ENCODE results near the gene OOSP3.
A peak's percentile ranks its signal among the peaks of the same experiment; 100 is the strongest.
"Not testable (repeated sequence)": the region's sequence is repeated elsewhere in the genome, so short reads cannot be mapped to it uniquely, and the experiment has no call there.

The OOSP3 gene

DNA sequence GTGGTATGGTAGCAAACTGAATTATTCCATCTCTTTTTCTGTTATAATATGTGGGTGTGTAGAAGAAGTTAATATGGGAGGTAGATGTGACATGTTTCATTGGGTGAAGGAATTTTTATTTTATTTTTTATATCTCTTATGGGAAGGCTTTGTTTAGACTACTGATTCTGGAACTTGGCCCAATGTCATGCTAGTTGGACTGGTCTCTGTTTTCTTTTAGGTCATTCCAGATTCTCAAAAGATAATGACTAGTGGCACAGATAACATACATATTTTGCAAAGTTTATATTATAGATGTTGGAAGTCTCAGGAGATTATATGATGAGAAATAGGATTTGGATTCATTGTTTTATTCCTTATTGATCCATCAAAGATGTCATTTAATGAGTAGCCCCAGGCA, 1.3 kb upstream of the OOSP3 start:
- no peak for DNase-seq

DNA sequence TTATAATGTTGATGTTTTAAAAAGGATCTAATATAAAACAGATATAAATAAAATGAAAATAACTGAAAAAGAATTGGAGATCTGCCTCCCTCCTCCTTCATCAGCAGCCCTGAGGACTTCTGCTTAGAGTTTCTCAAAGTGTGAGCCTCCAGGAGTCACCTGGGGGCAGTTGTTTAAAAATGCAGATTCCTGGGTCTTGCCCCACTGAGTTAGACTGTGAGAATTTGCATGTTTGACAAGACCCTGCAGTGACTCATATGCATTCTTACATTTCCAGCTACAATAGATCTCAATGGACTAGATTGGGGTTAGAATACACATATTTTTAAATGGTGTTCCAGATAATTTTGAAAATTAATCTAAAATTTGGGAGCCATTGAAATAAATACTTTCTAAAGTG, 798 bp upstream of the OOSP3 start:
- DNase-seq, result no peak

DNA sequence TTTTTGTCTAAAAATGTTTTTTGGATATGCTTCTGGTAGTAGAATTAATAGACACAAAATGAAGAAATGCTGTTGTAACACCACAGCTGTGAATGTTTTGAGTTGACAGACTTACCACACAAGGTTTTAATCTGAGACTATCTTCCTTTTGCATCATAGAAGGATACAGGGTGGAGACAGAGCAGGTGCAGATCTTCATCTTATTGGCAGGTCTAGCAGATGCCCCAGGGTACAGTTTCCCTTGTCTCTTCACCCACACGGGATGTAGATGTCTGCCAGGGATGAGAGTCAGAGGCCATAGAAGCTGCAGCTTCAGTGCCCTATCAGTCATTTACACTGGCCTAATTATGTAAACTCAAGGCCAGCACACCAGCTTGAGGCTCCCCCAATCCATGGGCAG, 985 bp downstream of the OOSP3 start:
- DNase-seq, result no peak

DNA sequence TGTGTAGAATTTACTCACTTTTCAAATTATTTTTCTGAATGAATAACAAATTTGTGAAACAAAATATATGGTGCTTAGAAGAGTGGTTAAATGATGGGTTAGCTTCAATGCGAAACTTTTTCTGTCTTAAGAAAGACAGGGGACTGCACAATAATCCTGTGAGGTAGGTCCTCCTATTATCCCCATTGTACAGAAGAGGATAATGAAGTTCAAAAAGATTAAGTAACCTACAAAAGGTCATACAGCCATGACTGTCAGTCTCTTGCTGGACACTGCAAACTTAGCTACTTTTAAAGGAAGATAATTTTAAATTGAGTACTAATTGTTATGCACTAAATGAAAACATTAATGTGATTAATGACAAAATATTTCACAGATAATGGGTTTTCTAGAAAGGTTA, 5.0 kb downstream of the OOSP3 start:
- DNase-seq, result no peak

DNA sequence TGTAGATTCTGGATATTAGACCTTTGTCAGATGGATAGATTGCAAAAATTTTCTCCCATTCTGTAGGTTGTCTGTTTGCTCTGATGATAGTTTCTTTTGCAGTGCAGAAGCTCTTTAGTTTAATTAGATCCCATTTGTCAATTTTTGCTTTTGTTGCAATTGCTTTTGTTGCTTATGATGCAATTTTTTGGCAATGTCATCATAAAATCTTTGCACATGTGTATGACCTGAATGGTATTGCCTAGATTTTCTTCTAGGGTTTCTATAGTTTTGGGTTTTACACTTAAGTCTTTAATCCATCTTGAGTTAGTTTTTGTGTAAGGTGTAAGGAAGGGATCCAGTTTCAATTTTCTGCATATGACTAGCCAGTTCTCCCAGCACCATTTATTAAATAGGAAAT, 8.6 kb downstream of the OOSP3 start:
- not testable (repeated sequence) for DNase-seq

DNA sequence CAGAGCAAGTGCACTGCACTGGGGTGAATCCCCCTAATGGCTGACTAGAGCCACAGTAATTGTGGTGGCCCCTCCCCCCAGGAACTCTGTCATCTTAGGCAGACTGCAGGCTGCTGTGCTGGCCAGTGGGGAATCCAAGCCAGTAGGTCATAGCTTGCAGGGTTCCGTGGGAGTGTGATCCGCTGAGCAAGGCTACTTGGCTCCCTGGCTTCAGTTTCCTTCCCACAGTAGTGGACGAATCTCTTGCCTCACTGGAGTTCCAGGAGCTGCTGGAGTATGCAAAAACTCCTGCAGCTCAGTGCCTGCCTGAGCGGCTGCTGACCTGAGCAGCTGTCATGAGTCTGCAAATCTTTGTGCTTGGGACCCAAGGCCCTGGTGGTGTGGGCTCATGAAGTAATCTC, 13.2 kb downstream of the OOSP3 start:
- DNase-seq, result no peak

DNA sequence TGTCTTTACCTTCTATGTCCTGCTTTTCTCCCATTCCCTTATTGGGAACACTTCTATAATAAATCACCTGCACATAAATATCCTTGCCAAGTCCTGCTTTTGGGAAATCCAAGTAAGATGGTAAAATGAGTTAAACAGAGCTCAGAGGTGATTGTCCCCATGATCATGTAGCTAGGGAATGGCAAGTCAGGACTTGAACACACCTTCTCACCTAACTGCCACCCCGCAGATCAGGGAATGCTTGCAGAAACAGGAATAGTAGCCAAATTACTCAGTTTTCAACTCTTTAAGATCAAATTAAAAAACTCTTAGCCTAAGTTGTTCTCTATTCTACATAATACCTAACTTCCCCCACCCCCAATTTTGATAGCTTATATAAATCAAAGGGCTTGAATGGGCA, 16.0 kb downstream of the OOSP3 start:
- no peak for DNase-seq

DNA sequence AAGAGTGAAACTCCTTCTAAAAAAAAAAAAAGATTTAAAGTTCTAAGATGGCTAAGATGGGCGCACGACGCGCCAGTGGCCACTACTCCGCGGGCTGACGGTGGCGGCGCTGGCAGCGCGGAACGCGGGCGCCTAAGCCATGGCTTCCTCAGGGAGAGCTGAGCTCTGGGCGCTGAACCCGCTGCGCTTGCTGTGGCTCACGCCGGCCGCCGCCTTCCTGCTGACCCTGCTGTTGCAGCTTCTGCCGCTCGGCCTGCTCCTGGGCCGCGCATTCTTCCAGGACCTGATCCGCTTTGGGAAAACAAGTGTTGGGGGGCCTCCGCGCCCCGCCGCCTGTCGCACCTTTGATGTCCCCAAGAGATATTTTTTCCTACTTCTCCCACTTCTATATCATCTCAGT, 19.5 kb downstream of the OOSP3 start:
- DNase-seq, result no peak

DNA sequence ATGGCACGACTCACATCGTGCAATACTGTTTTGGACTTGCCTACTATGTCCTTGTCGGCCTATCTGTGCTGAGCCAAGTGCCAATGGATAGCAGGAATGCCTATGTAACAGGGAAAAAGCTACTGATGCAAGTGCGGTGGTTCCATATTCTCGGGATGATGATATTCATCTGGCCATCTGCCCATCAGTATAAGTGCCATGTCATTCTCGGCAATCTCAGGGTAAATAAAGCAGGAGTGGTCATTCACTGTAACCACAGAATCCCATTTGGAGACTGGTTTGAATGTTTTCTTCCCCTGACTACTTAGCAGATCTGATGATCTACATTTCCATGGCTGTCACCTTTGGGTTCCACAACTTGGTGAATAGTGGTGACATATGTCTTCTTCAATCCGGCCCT, 20.1 kb downstream of the OOSP3 start:
- DNase-seq, result no peak

DNA sequence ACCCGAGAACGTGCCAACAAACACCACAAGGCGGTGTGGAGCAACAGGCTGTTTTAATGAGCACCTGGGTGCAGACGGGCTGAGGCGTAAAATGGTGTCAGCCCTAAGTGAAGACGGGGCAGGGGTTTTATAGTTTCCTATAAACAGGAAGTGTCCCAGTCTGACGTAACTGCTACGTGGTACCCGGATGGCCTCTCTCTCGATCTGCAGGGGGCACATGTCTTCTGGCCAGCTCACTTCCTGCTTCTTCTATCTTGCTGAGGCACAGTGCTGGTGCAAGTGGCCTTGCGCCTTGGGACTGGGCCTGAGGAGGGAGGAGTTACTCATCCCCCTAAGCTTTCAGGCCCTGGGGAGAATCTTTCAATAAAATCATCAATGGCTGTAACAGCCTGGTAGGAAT, 20.9 kb downstream of the OOSP3 start:
- DNase-seq, result no peak

DNA sequence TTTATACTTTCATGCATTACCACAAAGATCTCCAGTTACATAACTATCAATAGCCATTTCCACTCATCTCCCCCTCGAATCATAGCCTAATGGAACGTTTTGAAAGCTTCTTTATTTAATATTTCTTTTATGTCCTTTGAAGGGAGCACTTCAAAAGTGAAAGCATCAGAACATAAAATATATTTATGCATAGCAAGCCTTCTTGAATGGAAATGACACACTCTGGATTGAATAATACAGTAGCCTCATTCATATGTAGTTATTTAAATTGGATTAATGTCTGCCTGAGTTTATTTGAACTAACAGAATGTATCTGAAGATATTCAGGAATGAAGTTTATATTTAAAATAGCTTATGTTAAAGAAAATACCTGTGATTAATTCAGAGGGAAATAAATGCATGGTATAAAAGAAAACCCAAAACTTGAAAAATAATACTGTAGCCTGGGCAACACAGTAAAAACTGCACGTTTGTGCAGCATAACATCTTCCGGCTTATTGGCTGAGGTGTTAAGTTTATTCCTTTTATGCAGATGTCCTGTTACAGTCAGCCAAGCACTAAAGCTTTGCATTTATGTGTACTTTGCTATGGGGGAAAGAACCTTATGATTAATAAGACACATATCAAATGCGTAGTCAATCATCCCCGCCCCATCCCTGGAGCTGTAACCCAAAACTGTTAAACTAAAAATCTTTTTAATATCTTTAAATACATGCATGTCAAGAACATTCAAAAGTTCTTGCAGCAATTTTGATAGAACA, 22.0 kb downstream of the OOSP3 start:
- no peak for DNase-seq

DNA sequence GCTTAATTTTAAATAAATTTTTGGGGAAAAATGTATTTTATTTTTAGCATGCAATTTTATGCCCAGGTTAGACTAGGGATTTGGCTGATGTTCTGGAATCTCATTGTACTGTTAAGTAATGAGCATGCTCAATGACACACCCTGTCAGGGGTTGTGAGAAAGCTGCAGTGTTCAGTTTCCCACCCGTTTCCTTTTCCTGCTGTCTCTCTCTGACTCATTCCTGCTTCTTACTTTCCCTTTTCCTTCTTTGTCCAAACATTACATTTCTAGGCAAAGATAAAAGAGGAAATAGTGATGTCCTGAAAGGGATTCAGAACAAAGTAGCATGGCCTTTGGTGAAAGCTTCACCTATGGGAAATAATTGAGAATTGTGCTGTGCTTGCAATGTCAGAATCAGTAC, 22.7 kb downstream of the OOSP3 start:
- DNase-seq, result no peak

DNA sequence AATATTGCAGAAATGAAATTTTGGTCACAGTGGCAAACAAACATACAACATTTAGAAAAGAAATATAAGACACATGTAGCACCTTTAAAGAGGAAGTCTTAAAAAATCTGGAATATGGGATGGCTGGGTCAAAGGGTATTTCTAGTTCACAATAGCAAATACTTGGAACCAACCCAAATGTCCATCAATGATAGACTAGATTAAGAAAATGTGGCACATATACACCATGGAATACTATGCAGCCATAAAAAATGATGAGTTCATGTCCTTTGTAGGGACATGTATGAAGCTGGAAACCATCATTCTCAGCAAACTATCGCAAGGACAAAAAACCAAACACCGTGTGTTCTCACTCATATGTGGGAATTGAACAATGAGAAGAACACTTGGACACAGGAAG, 25.0 kb downstream of the OOSP3 start:
- not testable (repeated sequence) for DNase-seq

DNA sequence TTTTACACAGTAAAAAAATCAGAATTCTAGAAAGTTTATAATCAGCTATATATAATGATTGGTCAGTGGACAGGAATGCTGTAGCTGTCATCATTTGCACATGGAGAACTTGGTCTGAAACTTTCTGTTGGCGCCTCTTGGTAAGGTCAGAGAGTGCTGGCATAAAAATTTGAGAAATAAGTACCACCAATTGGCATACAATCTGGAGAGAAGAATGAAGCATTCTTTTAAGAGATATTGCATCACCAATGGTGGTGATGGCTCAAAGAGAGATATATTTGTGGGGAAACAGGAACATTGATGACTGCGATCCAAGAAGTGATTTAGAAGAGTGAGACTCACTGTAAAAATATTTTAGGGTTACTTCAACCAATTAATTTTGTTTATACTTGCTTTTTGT, 39.9 kb downstream of the OOSP3 start:
- no peak for DNase-seq

DNA sequence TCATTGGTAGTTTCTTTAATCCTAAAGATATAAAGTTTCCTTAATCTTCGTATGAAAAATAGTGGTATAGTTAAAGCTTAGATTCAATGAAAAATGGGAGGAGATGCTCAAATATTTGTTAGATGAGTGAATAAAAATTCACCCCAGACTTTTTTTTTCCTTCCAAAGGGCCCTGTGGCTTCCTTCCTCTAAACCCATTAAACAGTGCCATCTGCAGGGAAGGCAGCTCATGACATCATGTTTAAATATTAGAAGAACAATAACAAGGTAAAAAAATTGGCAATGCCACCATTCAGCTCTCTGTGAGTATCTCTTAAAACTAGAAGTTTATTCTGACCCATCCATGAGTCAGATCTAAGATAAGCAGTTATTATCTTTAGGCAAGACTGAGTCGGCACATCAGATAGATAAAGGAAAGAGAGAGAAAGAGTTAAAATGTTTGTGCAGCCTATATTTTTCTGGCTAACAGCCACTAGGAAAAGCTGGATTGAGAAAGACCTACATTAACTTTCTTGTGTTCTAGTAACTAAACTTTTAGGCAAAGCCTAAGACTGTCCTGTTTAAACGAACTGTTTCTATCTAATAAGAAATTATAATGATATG, 40.5 kb downstream of the OOSP3 start:
- peak; percentile 38 for DNase-seq

DNA sequence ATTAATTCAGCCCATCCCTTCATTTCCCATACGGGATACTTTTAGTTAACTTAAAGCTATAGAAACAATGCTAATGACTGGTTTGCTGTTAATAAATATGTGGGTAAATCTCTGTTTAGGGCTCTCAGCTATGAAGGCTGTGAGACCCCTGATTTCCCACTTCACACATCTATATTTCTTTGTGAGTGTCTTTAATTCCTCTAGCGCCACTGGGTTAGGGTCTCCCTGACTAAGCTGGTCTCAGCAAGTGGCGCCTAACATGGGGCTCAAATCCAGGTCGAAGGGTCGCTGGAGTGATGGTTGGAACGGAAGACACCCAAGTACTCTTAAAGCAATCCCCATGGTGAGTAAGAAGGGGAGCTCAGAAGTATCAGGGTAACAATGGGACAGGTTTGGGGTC, 45.2 kb downstream of the OOSP3 start:
- DNase-seq, result peak; percentile 5

DNA sequence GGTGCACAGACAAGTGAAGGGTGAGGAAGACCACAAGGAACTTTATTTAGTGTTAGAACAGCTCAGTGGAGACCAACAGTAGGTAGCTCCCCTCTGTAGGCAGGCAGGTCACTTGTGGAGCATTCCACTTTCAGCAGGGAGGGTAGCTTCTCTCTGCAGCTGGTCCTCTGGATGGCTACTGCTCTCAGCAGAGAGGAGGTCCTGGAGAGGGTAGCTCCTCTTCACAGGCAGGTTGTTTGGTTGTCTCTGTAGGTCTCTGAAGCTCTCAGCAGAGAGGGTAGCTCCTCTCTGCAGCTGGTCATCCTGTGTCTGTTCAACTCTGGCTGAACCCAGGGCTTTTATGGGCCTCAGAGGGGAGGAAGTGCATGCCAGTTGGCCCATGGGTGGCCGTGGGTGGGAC, 53.1 kb downstream of the OOSP3 start:
- no peak for DNase-seq

DNA sequence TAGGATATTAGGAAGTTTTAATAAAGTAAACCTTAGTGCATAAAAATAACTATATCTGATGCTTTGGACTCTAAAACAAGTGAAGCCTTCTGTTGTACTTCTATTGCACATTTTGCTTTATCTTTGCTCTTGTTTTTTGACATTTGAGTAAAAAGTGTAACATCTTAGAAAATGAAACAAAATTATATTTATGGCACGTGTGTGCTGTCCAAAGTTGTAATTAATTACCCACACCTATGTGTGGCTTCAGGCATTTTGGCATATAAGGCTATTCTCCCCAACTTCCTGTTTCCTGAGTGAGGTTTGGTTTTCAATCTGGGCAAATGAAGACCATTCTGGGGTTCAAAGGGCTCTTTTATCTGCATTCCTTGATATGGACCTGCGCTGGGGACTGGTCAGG, 59.5 kb downstream of the OOSP3 start, which contains the start of gene OOSP1:
Gene OOSP1, plus strand, starts transcription at position 301 of the 400 bp plus-strand sequence. Its CDS starts 23 bp downstream, at position 324.
- DNase-seq, result no peak

DNA sequence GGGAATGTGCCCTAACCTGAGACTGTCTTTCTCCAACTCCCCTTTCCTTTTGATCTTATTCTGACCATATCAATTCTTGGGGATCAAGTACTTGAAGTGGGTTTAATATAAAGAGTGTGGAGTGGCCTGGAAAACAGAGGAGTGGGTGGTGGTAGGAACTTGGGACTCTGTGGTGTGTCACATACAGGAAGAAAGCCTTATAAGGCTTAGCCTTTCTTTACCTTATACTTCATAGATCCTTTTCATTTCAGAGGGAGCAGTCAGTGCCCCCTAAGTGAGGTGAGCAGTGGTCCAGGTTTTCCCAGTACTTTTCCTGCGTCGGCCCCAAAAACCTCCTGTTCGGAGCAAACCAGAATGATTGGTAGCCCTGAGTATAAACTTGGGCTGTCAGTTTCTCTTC, 60.1 kb downstream of the OOSP3 start:
- no peak for DNase-seq

DNA sequence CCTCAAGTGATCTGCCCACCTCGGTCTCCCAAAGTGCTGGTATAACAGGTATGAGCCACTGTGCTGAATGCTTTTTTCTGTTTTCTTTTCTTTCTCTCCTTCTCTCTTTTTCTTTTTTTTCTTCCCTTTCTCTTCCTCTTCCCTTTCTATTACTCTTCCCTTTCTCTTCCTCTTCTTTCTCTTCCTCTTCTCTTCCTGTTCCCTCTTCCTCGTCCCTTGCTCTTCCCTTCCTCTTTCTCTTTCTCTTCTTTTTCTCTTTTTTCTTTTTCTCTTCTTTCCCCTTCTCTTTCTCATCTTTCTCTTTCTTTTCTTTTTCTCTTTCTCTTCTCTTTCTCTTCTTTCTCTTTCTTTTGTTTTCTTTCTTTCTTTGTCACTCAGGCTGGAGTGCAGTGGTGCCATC, 60.9 kb downstream of the OOSP3 start:
- no peak for DNase-seq

DNA sequence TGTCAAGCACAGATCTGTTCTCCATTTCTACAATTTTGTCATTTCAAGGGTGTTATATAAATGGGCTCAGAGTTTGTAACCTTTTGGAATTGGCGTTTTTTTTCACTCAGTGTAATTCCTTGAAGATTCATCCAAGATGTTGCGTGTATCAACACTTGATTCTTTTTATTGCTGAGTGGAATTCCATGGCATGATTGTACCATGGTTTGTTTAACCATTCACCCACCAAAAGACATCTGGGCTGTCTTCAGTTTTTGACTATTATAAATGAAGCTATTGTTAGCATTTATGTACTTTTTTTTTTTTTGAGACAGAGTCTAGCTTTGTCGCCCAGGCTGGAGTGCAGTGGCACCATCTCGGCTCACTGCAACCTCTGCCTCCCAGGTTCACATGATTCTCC, 62.5 kb downstream of the OOSP3 start:
- DNase-seq, result no peak

DNA sequence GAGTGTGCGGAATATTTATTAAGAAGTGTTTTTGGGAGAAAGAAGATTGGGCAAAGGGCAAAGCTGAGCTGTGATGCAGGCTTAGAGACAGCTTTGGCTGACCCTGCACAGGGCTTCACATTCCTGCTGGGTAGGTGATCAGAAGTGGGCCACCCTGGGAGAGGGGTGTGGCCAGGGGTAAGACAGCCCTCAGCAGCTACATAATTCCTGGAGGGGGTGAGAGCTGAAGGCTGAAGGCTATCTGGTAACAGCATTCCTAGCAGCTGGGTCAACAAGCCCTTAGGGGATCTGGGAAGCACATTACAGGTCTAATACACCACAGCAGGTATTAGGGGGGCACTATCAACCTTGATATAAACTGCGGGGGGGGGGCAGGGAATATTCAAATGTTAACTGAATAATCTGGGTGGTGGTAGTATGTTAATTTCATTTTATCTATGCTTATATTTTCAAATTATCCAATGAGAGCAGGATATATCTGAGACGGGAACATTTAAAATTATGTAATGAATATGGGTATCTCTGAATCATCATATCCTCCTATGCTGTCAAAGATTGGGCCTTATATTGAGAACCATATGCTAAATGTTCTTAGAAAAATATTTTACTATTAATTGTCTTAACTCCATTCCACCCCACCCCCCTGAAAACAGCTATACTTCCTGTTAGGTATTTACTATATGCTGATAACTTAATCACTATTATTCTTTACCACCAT, 65.6 kb downstream of the OOSP3 start:
- DNase-seq, result no peak

DNA sequence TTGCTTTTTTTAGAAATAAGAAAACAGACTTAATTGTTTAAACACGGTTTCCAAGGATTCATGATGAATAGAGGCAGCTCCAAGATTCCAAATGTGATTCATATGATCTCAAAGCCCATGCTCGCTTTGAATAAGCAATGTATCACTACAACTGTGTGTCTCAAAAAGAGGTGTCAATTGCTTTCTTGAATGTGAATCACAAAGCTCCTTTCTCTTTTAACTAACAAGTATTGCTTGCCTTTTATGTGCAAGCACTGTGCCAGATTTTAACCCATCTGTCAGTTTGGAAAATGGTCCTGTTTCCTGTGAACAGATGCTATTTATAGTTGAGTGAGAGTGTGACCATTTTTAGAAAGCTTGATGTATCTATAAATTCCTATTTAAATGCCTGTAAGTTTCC, 66.1 kb downstream of the OOSP3 start:
- DNase-seq, result no peak

Data from activated CD4-positive, alpha-beta T cell treated with anti-CD3 and anti-CD28 coated beads for 48 hours (primary cell).